Esophagus muscularis mucosa (tissue), 4 donors: ENCODE data around the gene CSMD2.

Source experiments
- CTCF ChIP-seq, 3 experiments: fragments of 200-600 bp in 2 of 3; fragments of 450-650 bp in 1 of 3; sonication (generic) in 2 of 3; IDR thresholded peaks; one replicate each; pipeline ENCODE4 v1.5.1; 2017 to 2019; ENCODE audit warnings: antibody characterized with exemption in 3 of 3, mild to moderate bottlenecking in 2 of 3, moderate library complexity in 1 of 3
- EP300 ChIP-seq: sonication (generic); formaldehyde crosslinking; IDR thresholded peaks from one replicate; pipeline ENCODE4 v1.6.1; 2017; ENCODE audit warnings: antibody characterized with exemption
- POLR2A ChIP-seq: fragments of 450-650 bp; IDR thresholded peaks from one replicate; pipeline ENCODE4 v1.6.1; 2017; ENCODE audit warnings: antibody characterized with exemption, moderate library complexity, mild to moderate bottlenecking, low read depth
- POLR2AphosphoS5 ChIP-seq, 2 donors: sonication (generic); formaldehyde crosslinking; IDR thresholded peaks; one replicate each; pipeline ENCODE4 v1.6.1; 2017; ENCODE audit warnings: antibody characterized with exemption in 2 of 2

- TF ChIP-seq CTCF (IDR thresholded peaks at IDR 0.05), result no peak
- TF ChIP-seq POLR2AphosphoS5 (IDR thresholded peaks at IDR 0.05), result no peak
- TF ChIP-seq POLR2A, result no peak
- no peak for TF ChIP-seq EP300
Measured at GRCh38 chr1:33711511-33711910, 453.5 kb downstream of the CSMD2 start.
